ENCODE results near the gene NPAS4.
"Not testable (repeated sequence)": the region's sequence is repeated elsewhere in the genome, so short reads cannot be mapped to it uniquely, and the experiment has no call there.

NPAS4 gene

GRCh38 chr11:66462911-66463310, 42.1 kb downstream of the NPAS4 start:
- Histone ChIP-seq H3F3A (ENCODE audit: control insufficient read depth, insufficient read depth) (peaks cover 7% of the 10 kb centered on the region), H3K36me3 (ENCODE audit: control insufficient read depth, low read length) (no peaks in the 10 kb centered on the region), H4K20me1 (ENCODE audit: control insufficient read depth, insufficient read depth, low read depth, low read length) (no peaks in the 10 kb centered on the region), H3K4me2 (ENCODE audit: low read length) (no peak overlapping the region), H3K27ac (ENCODE audit: low read depth, low read length) (no peak overlapping the region), H3K4me1 (ENCODE audit: control insufficient read depth, low read length) (peaks cover 51% of the 10 kb centered on the region), H3K27me3 (ENCODE audit: control insufficient read depth, low read length) (peaks cover 14% of the 10 kb centered on the region), H3K9me3 (ENCODE audit: control insufficient read depth, insufficient read depth, low read length) (peaks cover 4% of the 10 kb centered on the region; the same call in 1 of the 2 replicates), H3K79me2 (ENCODE audit: control insufficient read depth, low read length) (no peaks in the 10 kb centered on the region), H3K9me2 (replicated peaks; ENCODE audit: control insufficient read depth, low read length) (no peaks in the 10 kb centered on the region), H3K4me3 (ENCODE audit: low read length) (no peak overlapping the region)
- TF ChIP-seq EZH2phosphoT487 (IDR thresholded peaks at IDR 0.05; ENCODE audit: borderline replicate concordance, low read length) (no peak), CTCF (IDR thresholded peaks at IDR 0.05; ENCODE audit: low read depth, low read length, poor library complexity, severe bottlenecking) (no peak)

GRCh38 chr11:66464116-66464515, 43.3 kb downstream of the NPAS4 start:
- not testable (repeated sequence) for H3K36me3 ChIP-seq (ENCODE audit: control insufficient read depth, low read length); H3K27ac ChIP-seq (ENCODE audit: low read depth, low read length); H3K4me3 ChIP-seq (ENCODE audit: low read length); H3K9me2 ChIP-seq (replicated peaks; ENCODE audit: control insufficient read depth, low read length); H4K20me1 ChIP-seq (ENCODE audit: control insufficient read depth, insufficient read depth, low read depth, low read length); H3K79me2 ChIP-seq (ENCODE audit: control insufficient read depth, low read length); H3K27me3 ChIP-seq (ENCODE audit: control insufficient read depth, low read length); H3F3A ChIP-seq (ENCODE audit: control insufficient read depth, insufficient read depth); H3K9me3 ChIP-seq (ENCODE audit: control insufficient read depth, insufficient read depth, low read length); H3K4me2 ChIP-seq (ENCODE audit: low read length)
- peaks cover 40% of the 10 kb centered on the region for H3K4me1 ChIP-seq (ENCODE audit: control insufficient read depth, low read length)

DNA sequence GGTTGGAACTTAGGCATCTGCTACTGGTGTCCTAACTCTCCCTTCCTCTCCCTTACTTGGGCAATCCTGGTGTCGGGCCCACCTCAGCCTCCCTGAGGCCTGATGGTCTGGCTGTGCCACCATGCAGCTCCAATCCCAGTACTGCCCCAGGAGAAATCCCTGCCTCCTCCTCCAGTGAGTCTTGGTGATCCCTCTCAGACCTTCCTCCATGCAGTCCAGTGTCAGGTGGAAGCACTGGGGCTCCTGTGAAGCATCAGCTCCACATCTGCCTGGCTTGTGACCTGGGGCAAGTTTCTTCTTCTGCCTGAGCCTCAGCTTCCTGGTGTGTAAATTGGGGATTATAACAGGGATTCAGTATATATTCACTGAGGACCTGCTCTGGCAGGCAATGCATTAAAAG, 44.1 kb downstream of the NPAS4 start:
- Histone ChIP-seq H3K4me3 (ENCODE audit: low read length) (no peak overlapping the region), H3K9me3 (ENCODE audit: control insufficient read depth, insufficient read depth, low read length) (peaks cover 4% of the 10 kb centered on the region; the same call in 1 of the 2 replicates), H3K9me2 (replicated peaks; ENCODE audit: control insufficient read depth, low read length) (no peaks in the 10 kb centered on the region), H4K20me1 (ENCODE audit: control insufficient read depth, insufficient read depth, low read depth, low read length) (no peaks in the 10 kb centered on the region), H3K36me3 (ENCODE audit: control insufficient read depth, low read length) (no peaks in the 10 kb centered on the region), H3K27ac (ENCODE audit: low read depth, low read length) (no peak overlapping the region), H3K4me2 (ENCODE audit: low read length) (no peak overlapping the region), H3K27me3 (ENCODE audit: control insufficient read depth, low read length) (peaks cover 9% of the 10 kb centered on the region), H3K4me1 (ENCODE audit: control insufficient read depth, low read length) (peaks cover 33% of the 10 kb centered on the region), H3K79me2 (ENCODE audit: control insufficient read depth, low read length) (no peaks in the 10 kb centered on the region), H3F3A (ENCODE audit: control insufficient read depth, insufficient read depth) (peaks cover 7% of the 10 kb centered on the region)
- TF ChIP-seq EZH2phosphoT487 (IDR thresholded peaks at IDR 0.05; ENCODE audit: borderline replicate concordance, low read length), result no peak
- TF ChIP-seq CTCF (IDR thresholded peaks at IDR 0.05; ENCODE audit: low read depth, low read length, poor library complexity, severe bottlenecking), result no peak

DNA sequence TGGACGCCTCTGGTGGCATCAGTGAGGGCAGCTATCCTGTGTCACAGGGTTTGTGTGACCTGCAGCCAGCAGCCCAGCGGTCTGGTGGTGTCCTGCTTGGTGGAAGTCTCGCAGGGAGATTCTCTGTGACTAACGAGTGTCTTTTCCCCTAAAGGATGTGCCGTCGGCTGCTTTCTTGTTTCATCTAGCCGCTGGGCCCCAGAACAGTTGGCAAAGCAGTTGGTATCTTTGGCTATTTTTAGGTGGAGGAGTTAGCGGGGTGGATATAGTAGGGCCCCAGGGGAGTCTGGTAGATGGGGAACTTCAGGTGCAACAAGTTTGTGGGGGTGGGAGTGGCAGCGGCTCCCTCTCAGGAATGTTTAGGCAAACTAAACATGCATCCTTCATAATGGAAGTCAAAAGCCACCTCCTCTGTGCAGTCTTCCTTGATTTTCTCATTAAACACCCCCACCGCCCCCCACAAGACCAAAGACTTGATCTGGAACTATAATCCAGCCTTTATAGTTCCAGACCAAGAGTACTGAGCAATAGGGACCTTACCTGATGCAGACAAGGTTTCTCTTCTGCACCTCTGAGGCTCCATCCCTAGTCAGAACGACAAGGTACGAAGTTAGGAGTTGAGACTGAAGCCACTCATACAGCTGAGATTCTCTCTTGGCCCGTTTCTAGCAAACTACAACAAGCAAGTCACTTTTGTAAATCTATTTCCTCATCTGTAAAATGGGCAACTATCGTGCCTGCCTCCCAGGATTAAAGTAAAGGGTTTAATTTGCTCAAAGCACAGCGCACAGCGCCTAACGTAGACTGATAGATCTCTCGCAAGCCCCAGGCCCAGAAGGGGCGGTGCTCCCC, 44.8 kb downstream of the NPAS4 start:
- Histone ChIP-seq H3F3A (ENCODE audit: control insufficient read depth, insufficient read depth) (peaks cover 7% of the 10 kb centered on the region), H3K4me2 (ENCODE audit: low read length) (peak overlapping the region; percentile 85), H3K36me3 (ENCODE audit: control insufficient read depth, low read length) (no peaks in the 10 kb centered on the region), H3K79me2 (ENCODE audit: control insufficient read depth, low read length) (no peaks in the 10 kb centered on the region), H3K4me1 (ENCODE audit: control insufficient read depth, low read length) (peaks cover 33% of the 10 kb centered on the region), H3K9me3 (ENCODE audit: control insufficient read depth, insufficient read depth, low read length) (peaks cover 4% of the 10 kb centered on the region; the same call in 1 of the 2 replicates), H3K27ac (ENCODE audit: low read depth, low read length) (no peak overlapping the region), H3K4me3 (ENCODE audit: low read length) (peak overlapping the region; percentile 75), H3K27me3 (ENCODE audit: control insufficient read depth, low read length) (peaks cover 9% of the 10 kb centered on the region), H4K20me1 (ENCODE audit: control insufficient read depth, insufficient read depth, low read depth, low read length) (no peaks in the 10 kb centered on the region), H3K9me2 (replicated peaks; ENCODE audit: control insufficient read depth, low read length) (no peaks in the 10 kb centered on the region)
- no peak for TF ChIP-seq CTCF (IDR thresholded peaks at IDR 0.05; ENCODE audit: low read depth, low read length, poor library complexity, severe bottlenecking)
